A673 (cell line): ENCODE data around the gene FHIT. TPM values are rescaled to one million over a fixed set of nuclear protein-coding genes. Genes with fewer than 3 reads are reported as not detected.

Experiments used
- BruUV-seq: library from RNA; stranded (reverse); fragments of 400-500 nt; replicated peaks from 2 replicates; lab custom pipeline; 2021; lab: Mats Ljungman, UMichigan
- CTCF ChIA-PET: fragments of 300-600 bp; sonication (Branson Sonifier 250); formaldehyde crosslinking; loops from one replicate; lab custom pipeline; 2022; ENCODE audit warnings: antibody characterized with exemption; lab: Charles Lee
- POLR2A ChIA-PET: fragments of 300-600 bp; sonication (Branson Sonifier 250); formaldehyde crosslinking; loops from one replicate; lab custom pipeline; 2022; ENCODE audit warnings: antibody characterized with exemption; ENCODE audit not compliant: low non-redundant PET; lab: Charles Lee
- DNase-seq: peaks from one replicate; pipeline ENCODE4 v3.0.0-alpha.2; 2015; ENCODE audit warnings: low spot score
- H3K27ac ChIP-seq: fragments of 200-600 bp; sonication (generic); 2 replicates; pipeline ENCODE4 v1.5.1; 2016; ENCODE audit warnings: mixed run types, low read depth, mild to moderate bottlenecking, mixed read lengths, antibody characterized with exemption, low read length; ENCODE audit not compliant: poor library complexity, severe bottlenecking
- H3K27me3 ChIP-seq: fragments of 200-600 bp; sonication (generic); replicated peaks from 2 replicates; pipeline ENCODE4 v1.6.1; 2017; ENCODE audit warnings: mixed run types, low read depth, mild to moderate bottlenecking, mixed read lengths, antibody characterized with exemption, low read length; ENCODE audit not compliant: insufficient read depth, poor library complexity
- H3K36me3 ChIP-seq: fragments of 200-600 bp; sonication (generic); 2 replicates; pipeline ENCODE4 v1.6.1; 2016; ENCODE audit warnings: mixed run types, mild to moderate bottlenecking, mixed read lengths, antibody characterized with exemption, low read length; ENCODE audit not compliant: insufficient read depth, poor library complexity, severe bottlenecking
- H3K4me1 ChIP-seq: fragments of 200-600 bp; sonication (generic); 2 replicates; pipeline ENCODE4 v1.6.1; 2017; ENCODE audit warnings: mixed run types, mild to moderate bottlenecking, mixed read lengths, antibody characterized with exemption, low read length; ENCODE audit not compliant: insufficient read depth, poor library complexity, severe bottlenecking
- H3K4me3 ChIP-seq: fragments of 200-600 bp; sonication (generic); 2 replicates; pipeline ENCODE4 v1.5.1; 2016; ENCODE audit warnings: low read depth, mixed run types, mild to moderate bottlenecking, mixed read lengths, low read length; ENCODE audit not compliant: poor library complexity, severe bottlenecking
- H3K9me3 ChIP-seq: fragments of 200-600 bp; sonication (generic); 2 replicates; pipeline ENCODE4 v1.6.1; 2016; ENCODE audit warnings: mixed run types, low read depth, mild to moderate bottlenecking, mixed read lengths, antibody characterized with exemption, low read length; ENCODE audit not compliant: poor library complexity, severe bottlenecking
- CTCF ChIP-seq: fragments of 300-800, 200-600 bp; sonication (generic); conservative IDR thresholded peaks from 2 replicates; pipeline ENCODE4 v1.5.1; 2017; ENCODE audit warnings: low read depth, mild to moderate bottlenecking, antibody characterized with exemption, low read length, moderate library complexity, mixed read lengths
- EZH2 ChIP-seq: fragments of 200-600 bp; sonication (generic); IDR thresholded peaks from 2 replicates; pipeline ENCODE4 v1.6.1; 2017; ENCODE audit warnings: borderline replicate concordance, low read depth, mild to moderate bottlenecking, mixed read lengths, antibody characterized with exemption, low read length; ENCODE audit not compliant: poor library complexity, severe bottlenecking
- intact Hi-C: fragments of 100-400 bp; cut with micrococcal nuclease; formaldehyde crosslinking; loops from one replicate; pipeline ENCODE4 v1.10.0; 2022; ENCODE audit not compliant: unreplicated experiment
- total RNA-seq: library from RNA; stranded (reverse); gene quantifications from 2 replicates; pipeline ENCODE4 v1.2.3, GENCODE V29; 2021

The FHIT gene
- total RNA-seq, 1 experiment from 2014 or later = not detected

DNA sequence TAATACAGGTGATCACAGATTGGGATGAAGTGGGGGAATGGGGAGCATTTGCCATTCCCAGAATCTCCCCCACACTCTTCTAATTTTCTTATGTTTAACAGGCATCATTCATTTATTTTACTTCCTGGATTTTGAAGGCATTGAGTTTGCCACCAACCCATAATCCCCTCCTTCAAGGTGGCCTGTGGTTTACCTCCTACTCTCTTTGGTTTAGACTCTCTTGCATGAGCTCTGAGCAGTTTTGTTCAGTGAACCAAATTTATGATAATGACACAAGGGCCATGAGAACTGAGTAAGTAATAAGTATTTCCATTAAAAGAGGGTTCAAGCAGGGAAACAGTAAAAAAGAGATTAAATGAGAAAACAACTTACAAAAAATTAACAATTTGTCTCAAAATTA, 1498.3 kb downstream of the FHIT start:
- POLR2A ChIA-PET = no interaction called here
- CTCF ChIA-PET = no interaction called here
- H3K36me3 ChIP-seq = no peaks in the 10 kb centered on the region
- no peak overlapping the region for H3K27ac ChIP-seq
- BruUV-seq = no TSS peak
- no peak overlapping the region for H3K4me3 ChIP-seq
- intact Hi-C loops = no loop called here
- no peak for TF ChIP-seq EZH2
- TF ChIP-seq CTCF = no peak
- no peaks in the 10 kb centered on the region for H3K9me3 ChIP-seq
- H3K4me1 ChIP-seq = no peaks in the 10 kb centered on the region
- no peaks in the 10 kb centered on the region for H3K27me3 ChIP-seq
- DNase-seq = no peak

DNA sequence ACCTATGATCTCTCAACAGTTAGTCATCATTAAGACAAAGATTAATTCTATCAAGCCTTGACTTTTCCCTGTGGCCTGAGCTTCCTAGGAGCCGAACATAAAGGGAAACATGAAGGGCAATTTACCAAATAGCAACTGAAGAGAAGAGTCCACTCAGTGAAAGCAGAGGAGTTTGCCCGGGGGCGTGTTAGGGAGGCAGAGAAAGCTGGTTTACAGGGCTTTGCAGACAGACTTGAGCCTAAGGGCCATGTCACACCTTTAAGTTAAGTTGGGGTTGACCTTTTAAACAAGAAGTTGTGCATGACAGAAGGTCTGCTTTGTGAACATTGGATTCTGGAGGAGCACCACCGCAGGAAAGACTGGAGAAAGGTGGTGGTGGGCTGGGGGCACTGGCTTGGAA, 1499.6 kb downstream of the FHIT start:
- H3K4me1 ChIP-seq = no peaks in the 10 kb centered on the region
- BruUV-seq = no TSS peak
- CTCF ChIA-PET = no interaction called here
- POLR2A ChIA-PET = interaction anchor here (0.5 kb wide), 1 partner anchor 54 kb away, joined by 5 read pairs; no protein-coding TSS in a partner anchor
- H3K9me3 ChIP-seq = no peaks in the 10 kb centered on the region
- DNase-seq = no peak
- no peaks in the 10 kb centered on the region for H3K36me3 ChIP-seq
- no peak overlapping the region for H3K4me3 ChIP-seq
- intact Hi-C loops = no loop called here
- H3K27me3 ChIP-seq = no peaks in the 10 kb centered on the region
- no peak for TF ChIP-seq CTCF
- H3K27ac ChIP-seq = no peak overlapping the region

- H3K9me3 ChIP-seq = no peaks in the 10 kb centered on the region
- intact Hi-C loops = no loop called here
- no peak overlapping the region for H3K4me3 ChIP-seq
- CTCF ChIA-PET = no interaction called here
- no peaks in the 10 kb centered on the region for H3K36me3 ChIP-seq
- DNase-seq = no peak
- no peak overlapping the region for H3K27ac ChIP-seq
- no peaks in the 10 kb centered on the region for H3K27me3 ChIP-seq
- no peak for TF ChIP-seq EZH2
- no peak for TF ChIP-seq CTCF
- H3K4me1 ChIP-seq = no peaks in the 10 kb centered on the region
- no TSS peak for BruUV-seq
- POLR2A ChIA-PET = no interaction called here
Measured at GRCh38 chr3:59750391-59750790, 1500.9 kb downstream of the FHIT start.
